Stomach (tissue), 9 donors: ENCODE measurements around the gene DAPK2. TPM values are rescaled to one million over a fixed set of nuclear protein-coding genes. Genes with fewer than 3 reads are reported as not detected.

Experiments
- DNase-seq, 2 donors: peaks; one replicate each; pipeline versions ENCODE4 v3.0.0 to v3.0.0-alpha.2; 2013 to 2019
- H3K27ac ChIP-seq, 5 donors: fragments of 200-600 bp in 4 of 5; sonication (generic) in 4 of 5; one replicate each; pipeline ENCODE4 v1.5.1; 2013 to 2019; ENCODE audit warnings: mild to moderate bottlenecking in 1 of 5, moderate library complexity in 1 of 5
- H3K27me3 ChIP-seq, 3 donors: fragments of 200-600 bp; sonication (generic); one replicate each; pipeline ENCODE4 v1.5.1; 2017 to 2019; ENCODE audit warnings: mixed run types in 1 of 3
- H3K36me3 ChIP-seq, 4 donors: fragments of 200-600 bp; sonication (generic); 1 replicate in 3 of 4; 2 replicates in 1 of 4; pipeline ENCODE4 v1.5.1; 2016 to 2019
- H3K4me1 ChIP-seq, 4 donors: fragments of 200-600 bp; sonication (generic); one replicate each; pipeline ENCODE4 v1.5.1; 2016 to 2019
- H3K4me3 ChIP-seq, 4 donors: fragments of 200-600 bp; sonication (generic) in 3 of 4; one replicate each; pipeline ENCODE4 v1.5.1; 2016 to 2019; ENCODE audit warnings: mild to moderate bottlenecking in 1 of 4
- H3K9me3 ChIP-seq, 4 donors: fragments of 200-600 bp; sonication (generic); one replicate each; pipeline ENCODE4 v1.5.1; 2016 to 2019
- CTCF ChIP-seq, 7 experiments: fragments of 450-650 bp in 4 of 7; fragments of 200-600 bp in 3 of 7; sonication (generic) in 3 of 7; IDR thresholded peaks; one replicate each; pipeline ENCODE4 v1.5.1; 2016 to 2019; ENCODE audit warnings: antibody characterized with exemption in 7 of 7, control low read depth in 2 of 7, mild to moderate bottlenecking in 1 of 7
- EP300 ChIP-seq: sonication (generic); formaldehyde crosslinking; IDR thresholded peaks from one replicate; pipeline ENCODE4 v1.6.1; 2017; ENCODE audit warnings: antibody characterized with exemption
- POLR2A ChIP-seq, 4 donors: fragments of 450-650 bp; IDR thresholded peaks; one replicate each; pipeline ENCODE4 v1.6.1; 2016; ENCODE audit warnings: antibody characterized with exemption in 4 of 4, control low read depth in 2 of 4, mild to moderate bottlenecking in 1 of 4, moderate library complexity in 1 of 4
- POLR2AphosphoS5 ChIP-seq, 3 donors: sonication (generic); formaldehyde crosslinking; IDR thresholded peaks; one replicate each; pipeline ENCODE4 v1.6.1; 2016; ENCODE audit warnings: antibody characterized with exemption in 3 of 3
- WGBS, 5 donors: extraction: QIAGEN DNeasy Blood & Tissue Kit in 3 of 5; methylation state at CpG; one replicate each; pipeline versions ENCODE4 v1.1.5 to v1.1.7; 2013 to 2018; 5-methylcytosine and 5-hydroxymethylcytosine counted together
- intact Hi-C: fragments of 100-400 bp; cut with DNase I; formaldehyde crosslinking; loops from one replicate; pipeline ENCODE4 v1.15.1; 2023; ENCODE audit warnings: low total_unique reads
- polyA plus RNA-seq, 3 donors: library from polyadenylated mRNA; stranded (reverse); fragments of 200-250 nt; gene quantifications; one replicate each; pipeline ENCODE4 v1.2.3, GENCODE V29; 2013
- total RNA-seq, 5 donors: library from RNA; depleted of rRNA; stranded (reverse); fragments of >200 nt; gene quantifications; one replicate each; pipeline versions ENCODE4 v1.1.0 to v1.2.3, GENCODE V29; 2014 to 2016
- donor health status: healthy with polysubstance abuse.
- donor health status: Bipolar disorder and iron deficiency.
- donor health status: healthy.

DAPK2 gene
- total and polyA plus RNA-seq, 8 donors = 5.2 to 178 (median 16.6) TPM

- TF ChIP-seq POLR2A (IDR thresholded peaks at IDR 0.05) (no peak), POLR2AphosphoS5 (IDR thresholded peaks at IDR 0.05) (no peak), CTCF (IDR thresholded peaks at IDR 0.05) (no peak), EP300 (no peak)
- intact Hi-C loops = no loop called here
These were observed 8.3 kb downstream of the DAPK2 start for GRCh38 chr15:64037966-64038365.

GRCh38 chr15:64037116-64037515 is 9.2 kb downstream of the DAPK2 start:
- Histone ChIP-seq H3K4me3 (no peak overlapping the region), H3K36me3 (peaks cover 0 to 29% (median 18%) of the 10 kb centered on the region in 4 donors), H3K27ac (no peak overlapping the region), H3K4me1 (no peaks in the 10 kb centered on the region), H3K27me3 (no peaks in the 10 kb centered on the region), H3K9me3 (no peaks in the 10 kb centered on the region)
- intact Hi-C loops = no loop called here
- DNase-seq = no peak
- 89 to 97% (median 96%) methylated on average over 3 of the region's 3 CpGs for WGBS, 5 donors
- no peak for TF ChIP-seq EP300
- no peak for TF ChIP-seq POLR2A (IDR thresholded peaks at IDR 0.05)
- TF ChIP-seq POLR2AphosphoS5 (IDR thresholded peaks at IDR 0.05) = no peak
- TF ChIP-seq CTCF (IDR thresholded peaks at IDR 0.05) = no peak

More at GRCh38 chr15:64037966-64038365, 8.3 kb downstream of the DAPK2 start:
- peaks cover 0 to 29% (median 18%) of the 10 kb centered on the region in 4 donors for H3K36me3 ChIP-seq
- H3K27ac ChIP-seq = no peak overlapping the region
- no peak for DNase-seq
- WGBS, 5 donors = 0 to 93% (median 49%) methylated on average over 1 to 2 of the region's 2 CpGs
- no peak overlapping the region for H3K4me3 ChIP-seq
- H3K9me3 ChIP-seq = no peaks in the 10 kb centered on the region
- no peaks in the 10 kb centered on the region for H3K4me1 ChIP-seq
- no peaks in the 10 kb centered on the region for H3K27me3 ChIP-seq

GRCh38 chr15:64035525-64035924 is 10.8 kb downstream of the DAPK2 start:
- Histone ChIP-seq H3K4me1 (no peaks in the 10 kb centered on the region), H3K4me3 (no peak overlapping the region), H3K27me3 (no peaks in the 10 kb centered on the region), H3K36me3 (peaks cover 0 to 29% (median 18%) of the 10 kb centered on the region in 4 donors), H3K27ac (no peak overlapping the region), H3K9me3 (no peaks in the 10 kb centered on the region)
- no peak for TF ChIP-seq CTCF (IDR thresholded peaks at IDR 0.05)
- no peak for TF ChIP-seq POLR2AphosphoS5 (IDR thresholded peaks at IDR 0.05)
- TF ChIP-seq POLR2A (IDR thresholded peaks at IDR 0.05) = no peak
- no peak for TF ChIP-seq EP300
- no peak for DNase-seq
- intact Hi-C loops = no loop called here
- WGBS, 5 donors = 92 to 100% (median 95%) methylated on average over 1 of the region's 1 CpG

- TF ChIP-seq CTCF (IDR thresholded peaks at IDR 0.05) = no peak
- no peak overlapping the region for H3K4me3 ChIP-seq
- H3K4me1 ChIP-seq = no peaks in the 10 kb centered on the region
- intact Hi-C loops = no loop called here
- H3K27ac ChIP-seq = no peak overlapping the region
- DNase-seq = no peak
- peaks cover 0 to 23% (median 17%) of the 10 kb centered on the region in 4 donors for H3K36me3 ChIP-seq
- 11 to 50% (median 35%) methylated on average over 4 of the region's 4 CpGs for WGBS, 5 donors
- no peaks in the 10 kb centered on the region for H3K9me3 ChIP-seq
- H3K27me3 ChIP-seq = no peaks in the 10 kb centered on the region
These were observed 11.8 kb downstream of the DAPK2 start for GRCh38 chr15:64034519-64034918.
